Psoas muscle (tissue), 8 donors: ENCODE measurements around the gene C3orf49. TPM values are rescaled to one million over a fixed set of nuclear protein-coding genes. Genes with fewer than 3 reads are reported as not detected.

Experiments
- ATAC-seq, 4 donors: fragments of 200-7000 bp; cut with Tn5 transposase; one replicate each; pipeline ENCODE4 v1.9.1; 2020; ENCODE audit warnings: moderate library complexity in 3 of 4, mild to moderate bottlenecking in 2 of 4
- DNase-seq, 2 donors: peaks; one replicate each; pipeline ENCODE4 v3.0.0-alpha.2; 2020
- H3K27ac ChIP-seq: fragments of 200-600 bp; one replicate; pipeline ENCODE4 v1.8.0; 2022
- H3K27me3 ChIP-seq, 3 donors: fragments of 200-600 bp in 1 of 3; one replicate each; pipeline versions ENCODE4 v1.6.1 to v1.8.0; 2013 to 2022; ENCODE audit warnings: low read length in 2 of 3, mild to moderate bottlenecking in 2 of 3, moderate library complexity in 1 of 3; ENCODE audit not compliant: insufficient read depth in 3 of 3
- H3K36me3 ChIP-seq, 2 donors: fragments of 200-600 bp in 1 of 2; one replicate each; pipeline versions ENCODE4 v1.6.1 to v1.8.0; 2013 to 2022; ENCODE audit warnings: low read depth in 1 of 2, mild to moderate bottlenecking in 1 of 2, moderate library complexity in 1 of 2; ENCODE audit not compliant: insufficient read depth in 1 of 2
- H3K4me1 ChIP-seq: fragments of 200-600 bp; one replicate; pipeline ENCODE4 v1.8.0; 2022
- H3K4me3 ChIP-seq: fragments of 200-600 bp; one replicate; pipeline ENCODE4 v1.8.0; 2022; ENCODE audit warnings: mild to moderate bottlenecking
- H3K9me3 ChIP-seq: fragments of 200-600 bp; one replicate; pipeline ENCODE4 v1.8.0; 2022
- WGBS, 3 donors: extraction: QIAGEN DNeasy Blood & Tissue Kit; methylation state at CpG; one replicate each; pipeline versions ENCODE4 v1.1.6 to v1.1.7; 2013; 5-methylcytosine and 5-hydroxymethylcytosine counted together
- intact Hi-C, 2 donors: fragments of 100-400 bp; cut with DNase I; formaldehyde crosslinking; loops; one replicate each; pipeline versions ENCODE4 v1.11.0 to v1.14.2; 2022
- polyA plus RNA-seq, 3 donors: library from polyadenylated mRNA; stranded (reverse); fragments of 200-250 nt; gene quantifications; one replicate each; pipeline ENCODE4 v1.2.3, GENCODE V29; 2013
- total RNA-seq, 4 donors: library from RNA; stranded (reverse); fragmentation: NEBNext Ultra II Directional in 2 of 4; extraction: Animal tissue kit (Norgen Biotek cat#: 25700) in 2 of 4; gene quantifications; one replicate each; pipeline versions ENCODE4 v1.2.1 to v1.2.4, GENCODE V29; 2021 to 2023
- TF ChIP-seq, protein P1 (sequence below): fragments of 200-600 bp; IDR thresholded peaks from one replicate; pipeline ENCODE4 v1.8.0; 2022; ENCODE audit warnings: antibody characterized with exemption
- donor health status: healthy with polysubstance abuse.
- donor health status: DM: no; HTN: no; CAD: no; lungs with moderate emphysema.
- donor health status: Bipolar disorder and iron deficiency.
- donor health status: healthy.
- donor health status: DM: yes; HTN: yes; CAD: no.
- donor health status: DM: no; HTN: no; CAD: no.
- donor health status: DM: no; HTN: no; CAD: no.
- donor health status: DM: yes; HTN: yes; CAD: no.

Gene C3orf49
- total and polyA plus RNA-seq, 7 donors = 0.08 TPM; not detected in 6

DNA sequence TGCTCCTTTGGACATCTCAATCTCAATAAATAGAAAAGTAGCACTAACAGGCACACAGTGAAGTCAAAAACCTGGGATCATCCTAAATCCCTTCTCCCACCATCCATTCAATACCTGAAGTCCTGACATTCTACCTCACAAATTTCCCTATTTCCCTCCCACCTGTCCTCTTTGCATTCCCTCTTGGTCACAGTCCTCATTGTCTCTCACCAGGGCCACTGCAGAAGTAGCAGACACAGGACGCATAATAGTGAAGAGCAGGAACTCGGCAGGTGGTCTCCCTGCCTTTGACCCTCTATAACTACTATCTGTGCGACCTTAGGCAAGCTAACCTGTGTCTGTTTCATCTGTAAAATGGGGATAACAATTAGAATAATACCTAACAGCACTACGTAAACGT lies 42.2 kb downstream of the C3orf49 start:
- TF ChIP-seq, protein P1, sequence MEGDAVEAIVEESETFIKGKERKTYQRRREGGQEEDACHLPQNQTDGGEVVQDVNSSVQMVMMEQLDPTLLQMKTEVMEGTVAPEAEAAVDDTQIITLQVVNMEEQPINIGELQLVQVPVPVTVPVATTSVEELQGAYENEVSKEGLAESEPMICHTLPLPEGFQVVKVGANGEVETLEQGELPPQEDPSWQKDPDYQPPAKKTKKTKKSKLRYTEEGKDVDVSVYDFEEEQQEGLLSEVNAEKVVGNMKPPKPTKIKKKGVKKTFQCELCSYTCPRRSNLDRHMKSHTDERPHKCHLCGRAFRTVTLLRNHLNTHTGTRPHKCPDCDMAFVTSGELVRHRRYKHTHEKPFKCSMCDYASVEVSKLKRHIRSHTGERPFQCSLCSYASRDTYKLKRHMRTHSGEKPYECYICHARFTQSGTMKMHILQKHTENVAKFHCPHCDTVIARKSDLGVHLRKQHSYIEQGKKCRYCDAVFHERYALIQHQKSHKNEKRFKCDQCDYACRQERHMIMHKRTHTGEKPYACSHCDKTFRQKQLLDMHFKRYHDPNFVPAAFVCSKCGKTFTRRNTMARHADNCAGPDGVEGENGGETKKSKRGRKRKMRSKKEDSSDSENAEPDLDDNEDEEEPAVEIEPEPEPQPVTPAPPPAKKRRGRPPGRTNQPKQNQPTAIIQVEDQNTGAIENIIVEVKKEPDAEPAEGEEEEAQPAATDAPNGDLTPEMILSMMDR = no peak
- Histone ChIP-seq H3K9me3 (no peaks in the 10 kb centered on the region), H3K4me3 (no peak overlapping the region), H3K36me3 (peaks cover 0 to 4% of the 10 kb centered on the region in 2 donors), H3K27ac (no peak overlapping the region), H3K27me3 (no peaks in the 10 kb centered on the region), H3K4me1 (peaks cover 19% of the 10 kb centered on the region)
- intact Hi-C loops = loop anchor here in 1 of 2 donors (10.0 kb wide), 1 partner anchor 133 kb away; no protein-coding TSS in a partner anchor
- ATAC-seq (no peak), DNase-seq (no peak)
- WGBS, 3 donors = 85 to 90% (median 85%) methylated on average over 5 of the region's 5 CpGs

DNA sequence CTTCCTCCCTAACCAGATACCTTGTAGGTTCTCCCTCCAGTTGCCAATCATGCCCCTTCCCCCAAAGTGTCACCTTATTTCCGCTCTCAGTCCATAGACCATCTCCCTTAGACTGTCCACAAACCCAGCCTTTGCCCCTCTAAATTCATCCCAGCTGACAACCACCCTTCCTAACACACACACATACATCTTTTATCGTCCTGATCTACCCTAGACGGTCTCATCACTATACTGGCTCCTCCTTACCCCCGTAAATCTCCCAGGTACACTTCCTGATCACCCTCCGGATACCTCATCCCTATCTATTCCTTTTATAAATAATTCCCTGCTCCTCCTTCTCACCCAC lies 43.7 kb downstream of the C3orf49 start:
- Histone ChIP-seq H3K36me3 (peaks cover 0 to 8% of the 10 kb centered on the region in 2 donors), H3K9me3 (no peaks in the 10 kb centered on the region), H3K4me1 (peaks cover 19% of the 10 kb centered on the region), H3K27me3 (no peaks in the 10 kb centered on the region), H3K27ac (peak overlapping the region; percentile 98), H3K4me3 (peak overlapping the region; percentile 99)
- WGBS, 3 donors = 20 to 30% (median 24%) methylated on average over 5 of the region's 5 CpGs
- DNase-seq = no peak
- peak in 2 of 4 donors; percentile 3 to 5 for ATAC-seq
- intact Hi-C loops = loop anchor here in 1 of 2 donors (2.0 to 10.0 kb wide), 2 partner anchors 50 to 132 kb away; partner anchors contain the start of gene SCAANT1
- TF ChIP-seq, protein P1 = no peak

DNA sequence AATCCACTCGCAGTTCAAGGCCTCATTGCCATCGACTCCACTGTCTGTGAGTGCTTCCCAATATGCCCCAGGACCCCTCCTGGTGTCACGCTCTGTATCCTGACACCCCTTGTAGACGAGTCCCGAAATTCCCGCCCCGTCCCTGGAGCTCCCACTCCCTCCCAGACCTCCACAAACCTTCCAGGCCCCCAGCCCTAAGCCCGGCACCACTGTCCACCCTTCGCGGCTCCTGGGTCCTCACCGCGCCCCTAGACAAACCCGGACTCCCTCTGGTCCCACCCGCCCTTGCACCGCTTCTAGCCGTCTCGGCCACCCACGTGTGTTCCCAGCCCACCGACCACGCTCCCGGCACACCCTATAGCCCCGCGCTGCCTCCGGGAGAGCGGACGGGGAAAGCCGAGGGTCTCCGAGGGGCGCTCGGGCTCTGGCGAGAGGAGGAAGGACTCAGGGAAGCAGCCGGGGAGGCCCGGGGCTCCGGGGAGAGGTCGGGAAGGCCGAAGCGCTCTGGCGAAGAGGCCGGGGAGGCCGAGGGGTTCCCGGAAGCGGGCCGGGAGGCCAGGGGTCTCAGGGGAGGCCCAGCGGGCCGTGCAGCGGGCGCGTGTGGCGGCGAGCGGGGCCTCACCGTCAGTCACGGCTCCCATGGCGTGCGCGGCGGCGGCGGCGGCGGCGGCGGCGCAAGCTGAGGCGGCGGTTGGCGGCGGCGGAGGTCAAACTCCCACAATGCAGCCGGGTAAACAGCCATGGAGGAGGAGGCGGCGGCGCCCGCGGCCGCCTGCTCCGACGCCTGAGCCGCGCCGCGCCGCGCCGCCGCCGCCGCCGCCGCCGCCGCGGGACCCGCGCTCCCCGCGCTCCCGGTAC lies 44.3 kb downstream of the C3orf49 start, which contains the start of the genes ATXN7 and THOC7:
Gene ATXN7, plus strand, starts transcription at position 718 of the 858 bp plus-strand sequence. CDS start 48,732 bp downstream, outside the sequence.
Gene THOC7, minus strand, starts transcription at position 656 of the 858 bp plus-strand sequence. Its CDS starts 15 bp downstream, at position 641.
- H3K4me3 ChIP-seq = peak within 1 kb of the TSS; percentile 99
- H3K27me3 ChIP-seq = no peaks in the 10 kb centered on the region
- intact Hi-C loops = loop anchor here in 1 of 2 donors (2.0 to 10.0 kb wide), 2 partner anchors 49 to 131 kb away; partner anchors contain the start of gene SCAANT1
- ATAC-seq (peak; percentile 85 to 92 (median 91)), DNase-seq (peak; percentile 78 to 87)
- peaks cover 0 to 8% of the 10 kb centered on the region in 2 donors for H3K36me3 ChIP-seq
- peaks cover 19% of the 10 kb centered on the region for H3K4me1 ChIP-seq
- 1% methylated on average over 38 to 98 of the region's 98 CpGs for WGBS, 3 donors
- H3K9me3 ChIP-seq = no peaks in the 10 kb centered on the region
- H3K27ac ChIP-seq = peak within 1 kb of the TSS; percentile 98
- TF ChIP-seq, protein P1 = no peak

DNA sequence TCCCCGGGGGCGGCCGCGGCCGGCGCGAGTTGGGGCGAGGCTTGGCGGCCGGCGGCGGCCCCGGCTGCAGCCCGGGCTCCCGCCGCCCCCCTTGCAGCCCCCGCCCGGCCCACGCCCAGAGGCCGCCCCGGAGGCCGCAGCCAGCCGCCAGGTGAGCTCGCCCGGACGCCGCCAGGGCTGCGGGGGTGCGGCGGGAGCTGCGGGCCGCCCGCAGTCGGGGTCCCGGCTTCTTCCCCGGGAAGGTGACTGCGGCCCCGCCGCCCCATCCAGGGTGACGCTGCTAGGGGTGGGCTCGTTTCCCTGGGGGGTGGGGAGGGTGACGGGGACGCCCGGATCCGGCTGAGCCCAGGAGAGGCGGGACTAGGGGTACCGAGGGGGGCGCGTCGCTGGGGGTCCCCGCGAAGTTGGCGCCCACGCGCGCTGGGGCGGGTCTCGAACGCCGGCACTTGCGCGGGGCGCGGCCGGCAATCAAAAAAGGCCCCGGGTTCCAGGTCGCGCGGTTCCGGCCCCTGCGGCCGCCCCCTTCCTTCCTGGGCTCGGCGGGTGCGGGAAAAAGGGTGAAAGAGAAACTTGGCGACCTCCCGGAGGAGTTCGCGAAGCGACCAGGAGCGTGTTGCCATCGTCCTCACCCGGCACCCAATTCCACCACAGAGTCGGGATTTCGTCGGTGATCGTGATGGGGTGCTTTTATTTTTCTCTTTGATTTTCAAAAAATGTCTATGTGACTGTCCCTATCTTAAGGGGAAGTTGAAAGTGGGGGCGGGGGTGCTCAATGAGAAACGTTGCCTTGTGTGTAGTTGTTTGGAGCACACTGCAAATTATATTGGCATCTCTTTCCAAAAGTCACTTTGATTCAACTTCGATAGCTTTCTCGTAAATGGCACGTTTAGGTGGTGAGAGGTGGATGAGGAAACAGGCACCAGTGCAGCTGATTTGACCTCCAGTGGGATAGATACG lies 45.2 kb downstream of the C3orf49 start:
- H3K27ac ChIP-seq = peak overlapping the region; percentile 90
- H3K27me3 ChIP-seq = no peaks in the 10 kb centered on the region
- DNase-seq (peak; percentile 42 to 70), ATAC-seq (peak; percentile 54 to 64 (median 62))
- TF ChIP-seq, protein P1 = no peak
- peak overlapping the region; percentile 96 for H3K4me3 ChIP-seq
- peaks cover 10% of the 10 kb centered on the region for H3K4me1 ChIP-seq
- intact Hi-C loops = loop anchor here in 1 of 2 donors (10.0 kb wide), 1 partner anchor 131 kb away; no protein-coding TSS in a partner anchor
- H3K9me3 ChIP-seq = no peaks in the 10 kb centered on the region
- 0 to 1% (median 0%) methylated on average over 44 to 93 of the region's 93 CpGs for WGBS, 3 donors
- peaks cover 0 to 8% of the 10 kb centered on the region in 2 donors for H3K36me3 ChIP-seq
